Cardiac fibroblast (primary cell): ENCODE results near the gene TSPEAR.
"Not testable (repeated sequence)": the region's sequence is repeated elsewhere in the genome, so short reads cannot be mapped to it uniquely, and the experiment has no call there.

Experiments used
- DNase-seq, 2 donors: peaks; one replicate each; pipeline versions ENCODE4 v3.0.0 to v3.0.0-alpha.2; 2010; ENCODE audit warnings: low read depth in 2 of 2
- H3K4me3 ChIP-seq, 2 donors: replicated peaks in 1 of 2; 1 replicate in 1 of 2; 2 replicates in 1 of 2; pipeline ENCODE4 v1.5.1; 2011; ENCODE audit warnings: low read depth in 2 of 2, low read length in 2 of 2, mild to moderate bottlenecking in 2 of 2, moderate library complexity in 1 of 2
- TF ChIP-seq, protein P1 (sequence below): IDR thresholded peaks from one replicate; pipeline ENCODE4 v1.5.1; 2011; ENCODE audit warnings: low read depth, mild to moderate bottlenecking, low read length, inconsistent platforms

The TSPEAR gene

DNA sequence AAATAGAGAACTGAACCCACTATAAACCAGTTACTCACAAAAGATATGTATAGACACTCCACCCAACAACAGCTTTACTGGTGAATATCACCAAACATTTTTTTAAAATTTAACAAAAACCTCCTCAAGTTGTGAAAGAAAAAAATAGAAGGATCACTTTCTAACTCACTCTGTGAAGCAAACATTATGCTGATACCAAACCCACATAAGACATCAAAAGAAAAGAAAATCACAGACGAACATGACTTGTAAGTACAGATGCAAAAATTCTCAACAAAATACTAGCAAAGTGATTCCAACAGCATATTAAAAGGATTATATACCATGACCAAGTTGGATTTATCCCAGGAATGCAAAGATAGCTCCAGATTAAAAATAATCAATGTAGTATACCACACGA, 19.7 kb downstream of the TSPEAR start:
- TF ChIP-seq, protein P1, sequence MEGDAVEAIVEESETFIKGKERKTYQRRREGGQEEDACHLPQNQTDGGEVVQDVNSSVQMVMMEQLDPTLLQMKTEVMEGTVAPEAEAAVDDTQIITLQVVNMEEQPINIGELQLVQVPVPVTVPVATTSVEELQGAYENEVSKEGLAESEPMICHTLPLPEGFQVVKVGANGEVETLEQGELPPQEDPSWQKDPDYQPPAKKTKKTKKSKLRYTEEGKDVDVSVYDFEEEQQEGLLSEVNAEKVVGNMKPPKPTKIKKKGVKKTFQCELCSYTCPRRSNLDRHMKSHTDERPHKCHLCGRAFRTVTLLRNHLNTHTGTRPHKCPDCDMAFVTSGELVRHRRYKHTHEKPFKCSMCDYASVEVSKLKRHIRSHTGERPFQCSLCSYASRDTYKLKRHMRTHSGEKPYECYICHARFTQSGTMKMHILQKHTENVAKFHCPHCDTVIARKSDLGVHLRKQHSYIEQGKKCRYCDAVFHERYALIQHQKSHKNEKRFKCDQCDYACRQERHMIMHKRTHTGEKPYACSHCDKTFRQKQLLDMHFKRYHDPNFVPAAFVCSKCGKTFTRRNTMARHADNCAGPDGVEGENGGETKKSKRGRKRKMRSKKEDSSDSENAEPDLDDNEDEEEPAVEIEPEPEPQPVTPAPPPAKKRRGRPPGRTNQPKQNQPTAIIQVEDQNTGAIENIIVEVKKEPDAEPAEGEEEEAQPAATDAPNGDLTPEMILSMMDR, result no peak
- H3K4me3 ChIP-seq, result no peak overlapping the region
- DNase-seq, result no peak

DNA sequence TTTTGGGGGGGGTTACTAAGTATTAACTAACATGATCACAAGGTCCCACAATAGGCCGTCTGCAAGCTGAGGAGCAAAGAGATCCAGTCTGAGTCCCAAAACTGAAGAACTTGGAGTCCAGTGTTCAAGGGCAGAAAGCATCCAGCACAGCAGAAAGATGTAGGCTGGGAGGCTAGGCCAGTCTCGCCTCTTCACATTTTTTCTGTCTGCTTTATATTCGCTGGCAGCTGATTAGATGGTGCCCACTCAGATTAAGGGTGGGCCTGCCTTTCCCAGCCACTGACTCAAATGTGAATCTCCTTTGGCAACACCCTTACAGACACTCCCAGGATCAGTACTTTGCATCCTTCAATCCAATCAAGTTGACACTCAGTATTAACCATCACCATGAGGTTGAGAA, 21.6 kb downstream of the TSPEAR start:
- H3K4me3 ChIP-seq, DNase-seq: not testable (repeated sequence)

GRCh38 chr21:44687671-44688070, 23.7 kb downstream of the TSPEAR start:
- TF ChIP-seq, protein P1, result no peak
- no peak for DNase-seq
- no peak overlapping the region for H3K4me3 ChIP-seq

GRCh38 chr21:44686843-44687561, 24.4 kb downstream of the TSPEAR start:
- DNase-seq, result no peak
- TF ChIP-seq, protein P1, result no peak
- H3K4me3 ChIP-seq, result no peak overlapping the region

DNA sequence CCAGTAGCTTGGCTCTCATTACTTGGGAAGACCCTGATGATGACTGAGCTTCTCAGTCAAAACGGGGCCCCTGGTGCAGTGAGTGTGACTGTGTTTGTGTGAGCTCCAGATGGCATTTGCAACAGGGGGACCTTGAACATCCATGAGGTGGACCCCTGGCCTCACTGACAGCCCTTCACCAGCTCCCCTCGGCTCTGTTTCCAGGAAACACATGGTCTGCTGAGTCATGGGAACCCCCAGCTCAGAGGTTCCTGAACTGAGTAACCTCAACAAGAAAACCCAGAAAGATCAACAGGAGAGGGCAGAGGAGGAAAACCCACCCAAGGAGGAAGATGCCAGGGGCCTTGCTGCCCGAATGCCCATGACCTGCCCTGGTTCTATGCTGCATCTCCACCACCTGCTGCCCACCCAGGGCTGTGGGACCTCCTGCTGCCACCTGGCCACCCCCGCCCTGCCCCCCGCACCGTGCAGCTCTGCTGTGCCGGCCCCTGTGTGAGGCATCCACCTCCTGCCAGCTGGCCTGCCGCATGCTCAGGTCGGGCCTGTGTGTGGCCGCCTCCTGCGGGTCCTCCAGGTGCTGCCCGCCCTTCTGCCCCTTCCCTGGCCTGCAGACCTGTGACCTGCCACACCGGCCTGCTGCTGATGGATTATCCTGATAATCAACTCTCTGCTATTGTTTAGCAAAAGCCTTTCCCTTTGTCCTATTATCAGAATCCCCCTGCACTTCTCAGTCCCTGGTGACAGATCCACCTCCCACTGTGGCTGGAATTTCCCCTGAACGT, 25.2 kb downstream of the TSPEAR start:
- H3K4me3 ChIP-seq, result no peak overlapping the region
- TF ChIP-seq, protein P1, result no peak
- DNase-seq, result no peak

DNA sequence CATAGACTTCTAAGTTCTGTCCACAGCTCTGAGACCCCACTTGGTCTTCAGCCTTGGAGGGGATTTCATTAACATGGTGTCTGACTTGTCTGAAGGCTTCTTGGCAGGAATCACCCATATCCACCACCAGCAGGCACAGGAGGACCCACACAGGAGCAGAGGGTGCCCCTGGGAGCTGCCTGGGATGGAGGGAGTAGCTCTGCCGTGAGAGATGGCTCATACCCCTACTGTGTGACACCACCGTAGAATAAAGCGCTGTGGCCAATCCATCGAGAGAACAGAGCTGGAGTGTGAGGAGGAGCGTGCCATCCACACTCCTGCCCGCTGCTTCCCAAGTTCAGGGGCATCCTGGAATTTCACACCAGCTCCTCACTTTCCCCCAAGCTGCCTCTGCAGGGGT, 26.3 kb downstream of the TSPEAR start:
- DNase-seq, H3K4me3 ChIP-seq: not testable (repeated sequence)

DNA sequence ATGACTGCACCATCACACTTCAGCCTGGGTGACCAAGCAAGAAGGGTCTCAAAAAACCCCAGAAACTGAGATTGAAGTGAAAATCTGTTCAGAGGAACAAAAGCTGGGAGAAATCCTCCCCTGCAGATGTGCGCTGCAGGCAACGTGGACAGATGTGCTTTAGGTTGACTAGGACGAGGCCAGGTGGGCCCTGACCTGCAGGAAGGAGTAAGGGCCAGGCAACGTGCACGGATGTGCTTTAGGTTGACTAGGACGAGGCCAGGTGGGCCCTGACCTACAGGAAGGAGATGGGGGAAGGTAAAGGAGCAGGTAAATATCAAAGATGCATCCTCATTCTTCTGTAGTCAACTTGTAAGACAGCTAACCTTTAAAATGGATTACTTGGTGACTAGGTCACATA, 26.9 kb downstream of the TSPEAR start:
- no peak overlapping the region for H3K4me3 ChIP-seq
- TF ChIP-seq, protein P1, result no peak
- DNase-seq, result no peak
